Coronary artery (tissue), 2 donors: ENCODE data around the gene ACKR4.
"Not testable (repeated sequence)": the region's sequence is repeated elsewhere in the genome, so short reads cannot be mapped to it uniquely, and the experiment has no call there.

Source experiments
- DNase-seq: peaks from one replicate; pipeline ENCODE4 v3.0.0-alpha.2; 2017; ENCODE audit warnings: low spot score
- H3K27ac ChIP-seq, 2 donors: fragments of 200-600 bp; sonication (generic); one replicate each; pipeline ENCODE4 v1.5.1; 2016 to 2019
- H3K4me3 ChIP-seq: fragments of 200-600 bp; sonication (generic); 2 replicates; pipeline ENCODE4 v1.5.1; 2016; ENCODE audit warnings: mild to moderate bottlenecking, moderate library complexity
- TF ChIP-seq, protein P1 (sequence below): fragments of 200-600 bp; sonication (generic); IDR thresholded peaks from one replicate; pipeline ENCODE4 v1.5.1; 2019; ENCODE audit warnings: antibody characterized with exemption

ACKR4 gene

DNA sequence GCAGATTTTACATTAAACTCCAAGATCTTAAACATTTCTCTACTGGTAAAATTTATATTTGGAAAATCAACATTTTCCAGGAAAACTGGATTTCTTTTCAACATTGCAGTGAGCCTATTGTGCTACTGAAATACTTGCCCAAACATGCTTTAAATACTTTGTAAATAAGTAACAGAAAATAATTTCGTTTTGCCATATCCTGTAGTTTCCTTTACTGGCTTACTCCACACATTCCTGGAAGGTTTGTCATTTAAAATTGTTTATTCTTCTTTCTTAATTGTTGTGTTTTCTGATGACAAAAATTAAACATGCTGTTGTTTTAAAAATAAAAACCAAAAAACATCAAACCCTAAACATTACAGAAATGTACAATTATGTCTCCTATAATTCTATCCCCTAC lies 40.5 kb downstream of the ACKR4 start:
- TF ChIP-seq, protein P1, sequence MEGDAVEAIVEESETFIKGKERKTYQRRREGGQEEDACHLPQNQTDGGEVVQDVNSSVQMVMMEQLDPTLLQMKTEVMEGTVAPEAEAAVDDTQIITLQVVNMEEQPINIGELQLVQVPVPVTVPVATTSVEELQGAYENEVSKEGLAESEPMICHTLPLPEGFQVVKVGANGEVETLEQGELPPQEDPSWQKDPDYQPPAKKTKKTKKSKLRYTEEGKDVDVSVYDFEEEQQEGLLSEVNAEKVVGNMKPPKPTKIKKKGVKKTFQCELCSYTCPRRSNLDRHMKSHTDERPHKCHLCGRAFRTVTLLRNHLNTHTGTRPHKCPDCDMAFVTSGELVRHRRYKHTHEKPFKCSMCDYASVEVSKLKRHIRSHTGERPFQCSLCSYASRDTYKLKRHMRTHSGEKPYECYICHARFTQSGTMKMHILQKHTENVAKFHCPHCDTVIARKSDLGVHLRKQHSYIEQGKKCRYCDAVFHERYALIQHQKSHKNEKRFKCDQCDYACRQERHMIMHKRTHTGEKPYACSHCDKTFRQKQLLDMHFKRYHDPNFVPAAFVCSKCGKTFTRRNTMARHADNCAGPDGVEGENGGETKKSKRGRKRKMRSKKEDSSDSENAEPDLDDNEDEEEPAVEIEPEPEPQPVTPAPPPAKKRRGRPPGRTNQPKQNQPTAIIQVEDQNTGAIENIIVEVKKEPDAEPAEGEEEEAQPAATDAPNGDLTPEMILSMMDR = no peak
- H3K27ac ChIP-seq = no peak overlapping the region
- H3K4me3 ChIP-seq = no peak overlapping the region
- no peak for DNase-seq

DNA sequence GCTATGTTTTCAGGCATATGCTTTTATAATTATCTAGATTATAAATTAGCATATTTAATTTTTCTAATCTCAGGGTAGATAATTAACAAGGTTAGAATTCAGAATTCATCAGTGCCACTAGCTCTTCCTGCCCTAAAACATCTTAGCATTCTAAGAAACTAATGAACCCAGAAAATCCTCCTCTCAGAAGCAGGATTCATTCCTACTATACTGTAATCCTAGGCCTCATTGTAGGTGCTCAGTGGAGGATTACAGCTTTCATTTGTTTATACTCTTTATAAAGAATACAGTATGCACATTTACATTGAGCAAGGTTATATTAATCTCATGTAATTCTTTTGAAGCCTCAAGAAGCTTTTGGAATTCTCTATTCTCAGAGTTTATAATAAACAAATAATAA lies 41.6 kb downstream of the ACKR4 start:
- TF ChIP-seq, protein P1 = no peak
- Histone ChIP-seq H3K4me3 (no peak overlapping the region), H3K27ac (no peak overlapping the region)
- no peak for DNase-seq

DNA sequence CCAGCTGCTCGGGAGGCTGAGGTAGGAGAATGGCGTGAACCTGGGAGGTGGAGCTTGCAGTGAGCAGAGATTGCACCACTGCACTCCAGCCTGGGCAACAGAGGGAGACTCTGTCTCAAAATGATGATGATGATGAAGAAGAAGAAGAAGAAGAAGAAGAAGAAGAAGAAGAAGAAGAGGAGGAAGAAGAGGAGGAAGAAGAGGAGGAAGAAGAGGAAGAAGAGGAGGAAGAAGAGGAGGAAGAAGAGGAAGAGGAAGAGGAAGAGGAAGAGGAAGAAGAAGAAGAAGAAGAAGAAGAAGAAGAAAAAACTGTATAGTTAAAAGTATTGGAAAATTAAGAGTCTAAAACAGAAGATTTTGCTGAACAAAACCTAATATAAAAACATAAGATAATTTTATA lies 44.4 kb downstream of the ACKR4 start:
- not testable (repeated sequence) for DNase-seq, H3K27ac ChIP-seq, H3K4me3 ChIP-seq

DNA sequence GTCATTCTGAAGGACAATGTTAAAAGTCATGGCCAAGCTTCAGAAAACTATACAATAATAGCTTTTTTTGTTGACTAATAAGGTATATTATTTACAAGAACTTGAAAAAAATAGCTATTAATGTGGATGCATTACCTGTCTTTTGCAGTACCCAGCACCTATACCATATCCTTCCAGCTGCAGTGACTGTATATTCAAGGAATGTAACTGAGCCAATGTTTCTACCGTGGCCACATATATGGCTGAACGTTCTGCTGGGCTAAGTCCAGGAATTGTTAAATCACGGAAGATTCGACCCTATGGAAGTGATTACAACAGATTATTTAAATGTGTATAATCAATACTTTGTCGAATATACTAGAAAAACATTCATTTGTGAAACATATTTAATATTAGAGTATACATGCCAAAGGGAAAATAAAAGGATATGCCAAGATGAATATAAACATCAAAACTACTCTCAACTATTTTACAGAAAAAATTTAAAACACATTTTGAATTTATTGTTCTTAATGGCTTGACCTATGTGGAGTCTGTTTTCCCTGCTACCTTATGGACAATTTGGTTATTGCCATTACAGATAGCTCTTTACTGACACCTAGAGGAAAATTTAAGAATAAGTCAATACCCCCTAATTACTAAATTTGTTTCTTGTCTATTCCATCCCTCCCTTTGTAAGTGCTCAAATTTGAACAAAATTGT lies 44.9 kb downstream of the ACKR4 start:
- no peak for DNase-seq
- no peak overlapping the region for H3K27ac ChIP-seq
- TF ChIP-seq, protein P1 = peak; percentile 71
- H3K4me3 ChIP-seq = no peak overlapping the region

DNA sequence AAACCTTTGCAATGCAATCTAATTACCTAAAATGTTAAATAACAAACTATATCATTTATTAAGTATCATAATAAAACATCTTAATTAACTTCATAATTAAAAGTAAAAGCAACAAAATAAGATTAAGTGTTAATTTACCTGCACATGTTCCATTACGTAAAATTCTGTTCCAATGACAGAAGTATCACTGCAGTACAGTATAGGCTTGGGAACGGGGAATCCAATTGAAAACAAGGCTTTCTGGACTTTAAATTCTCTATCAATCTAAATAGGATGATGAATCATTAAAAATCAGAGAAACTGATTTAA lies 45.4 kb downstream of the ACKR4 start:
- no peak for DNase-seq
- H3K4me3 ChIP-seq = no peak overlapping the region
- TF ChIP-seq, protein P1 = no peak
- H3K27ac ChIP-seq = no peak overlapping the region

DNA sequence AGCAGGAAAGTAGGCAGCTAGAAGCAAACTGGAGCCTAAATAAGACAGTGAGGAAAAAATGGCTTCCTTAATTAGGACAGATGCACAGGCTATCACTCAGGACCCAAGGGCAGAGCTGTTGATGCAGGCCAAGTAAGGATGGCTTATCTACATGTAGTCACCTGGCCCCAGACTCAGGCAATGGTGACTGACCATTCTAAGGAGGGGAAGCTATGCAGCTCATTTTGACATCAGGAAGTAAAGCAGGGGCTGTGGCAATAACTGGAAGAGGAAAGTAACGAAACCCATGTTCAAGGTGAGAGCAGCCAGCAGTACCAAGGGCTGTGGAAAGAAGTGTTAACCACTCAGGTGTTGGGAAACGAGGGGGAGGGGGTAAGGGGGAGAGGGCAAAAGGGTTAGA lies 46.3 kb downstream of the ACKR4 start:
- TF ChIP-seq, protein P1 = no peak
- DNase-seq = no peak
- Histone ChIP-seq H3K27ac (no peak overlapping the region), H3K4me3 (no peak overlapping the region)

GRCh38 chr3:132645058-132645457 lies 48.0 kb downstream of the ACKR4 start:
- DNase-seq = no peak
- no peak overlapping the region for H3K4me3 ChIP-seq
- H3K27ac ChIP-seq = no peak overlapping the region
- TF ChIP-seq, protein P1 = no peak

DNA sequence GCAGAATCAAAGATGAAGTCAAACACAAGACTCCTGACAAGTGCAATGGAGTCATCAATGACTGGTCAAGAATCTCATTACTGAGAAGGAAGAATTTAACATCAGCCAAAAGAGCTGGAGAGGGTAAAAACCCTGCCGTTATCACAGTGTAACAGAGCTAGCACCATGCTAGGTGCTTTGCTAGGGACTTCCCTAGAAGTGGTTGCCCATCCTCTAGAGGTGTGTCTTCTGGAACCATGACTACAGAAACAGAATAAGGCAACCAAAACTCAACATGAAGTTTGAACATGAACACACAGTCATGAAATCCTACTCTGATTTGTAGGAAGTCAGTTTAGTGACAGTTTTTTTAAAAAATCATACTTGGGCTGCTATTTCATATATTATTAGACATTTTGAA lies 53.1 kb downstream of the ACKR4 start:
- H3K4me3 ChIP-seq = no peak overlapping the region
- no peak for DNase-seq
- no peak overlapping the region for H3K27ac ChIP-seq
- TF ChIP-seq, protein P1 = no peak
